G401 (cell line): Measurements from ENCODE around the gene DDC. TPM values are rescaled to one million over a fixed set of nuclear protein-coding genes. Genes with fewer than 3 reads are reported as not detected.
"Not testable (repeated sequence)": the region's sequence is repeated elsewhere in the genome, so short reads cannot be mapped to it uniquely, and the experiment has no call there.

Source experiments
- DNase-seq: peaks from one replicate; pipeline ENCODE4 v3.0.0-alpha.2; 2015; ENCODE audit warnings: low spot score
- in situ Hi-C: cut with HindIII; loops from 2 replicates; pipeline ENCODE4 v1.10.0; 2016; ENCODE audit warnings: low sequenced_read_pairs, mixed read lengths
- total RNA-seq: library from RNA; depleted of rRNA; stranded (reverse); fragments of >200 nt; shearing (Covaris generic); gene quantifications from 2 replicates; pipeline ENCODE4 v1.2.3, GENCODE V29; 2014

The DDC gene
- total RNA-seq, 1 experiment from 2014 or later, result not detected

- no peak for DNase-seq
- in situ Hi-C loops, result no loop called here
Observed at GRCh38 chr7:50473531-50473930, 91.7 kb downstream of the DDC start.

- no peak for DNase-seq
- in situ Hi-C loops, result no loop called here
Observed at GRCh38 chr7:50472427-50472826, 92.8 kb downstream of the DDC start.

GRCh38 chr7:50471970-50472369, 93.2 kb downstream of the DDC start:
- DNase-seq, result no peak
- in situ Hi-C loops, result no loop called here

- DNase-seq, result no peak
- in situ Hi-C loops, result no loop called here
Observed at GRCh38 chr7:50470250-50471163, 94.7 kb downstream of the DDC start.

GRCh38 chr7:50469181-50469580, 96.0 kb downstream of the DDC start:
- in situ Hi-C loops, result no loop called here
- DNase-seq, result no peak

GRCh38 chr7:50467817-50468610, 97.2 kb downstream of the DDC start:
- DNase-seq, result peak; percentile 84
- in situ Hi-C loops, result no loop called here

GRCh38 chr7:50466815-50467585, 98.2 kb downstream of the DDC start:
- DNase-seq, result no peak
- in situ Hi-C loops, result no loop called here

- in situ Hi-C loops, result no loop called here
- peak; percentile 21 for DNase-seq
Observed at GRCh38 chr7:50463035-50463434, 102.2 kb downstream of the DDC start.

- no peak for DNase-seq
- in situ Hi-C loops, result no loop called here
Observed at GRCh38 chr7:50462361-50462760, 102.8 kb downstream of the DDC start.

- in situ Hi-C loops, result no loop called here
- DNase-seq, result no peak
Observed at GRCh38 chr7:50461695-50462094, 103.5 kb downstream of the DDC start.

GRCh38 chr7:50459183-50459582, 106.0 kb downstream of the DDC start:
- DNase-seq, in situ Hi-C loops: not testable (repeated sequence)

GRCh38 chr7:50458651-50459050, 106.6 kb downstream of the DDC start:
- DNase-seq, in situ Hi-C loops: not testable (repeated sequence)

GRCh38 chr7:50456371-50457123, 108.7 kb downstream of the DDC start:
- in situ Hi-C loops, result no loop called here

GRCh38 chr7:50455658-50456057, 109.5 kb downstream of the DDC start:
- DNase-seq, result no peak
- in situ Hi-C loops, result no loop called here

More at GRCh38 chr7:50456371-50457123, 108.7 kb downstream of the DDC start:
- DNase-seq, result peak; percentile 59

GRCh38 chr7:50454968-50455367, 110.2 kb downstream of the DDC start:
- DNase-seq, result no peak
- in situ Hi-C loops, result no loop called here

GRCh38 chr7:50450590-50451032, 114.6 kb downstream of the DDC start:
- DNase-seq, result no peak
- in situ Hi-C loops, result no loop called here

- peak; percentile 84 for DNase-seq
- in situ Hi-C loops, result no loop called here
Observed at GRCh38 chr7:50449881-50450589, 115.2 kb downstream of the DDC start, which contains the start of gene FIGNL1. FIGNL1 (minus strand) TSS chr7:50450350; CDS start chr7:50447287, 3,063 bp downstream.

- in situ Hi-C loops, result no loop called here
- DNase-seq, result peak; percentile 20
Observed at GRCh38 chr7:50449501-50449880, 115.7 kb downstream of the DDC start.
